Activated CD8-positive, alpha-beta T cell treated with anti-CD3 and anti-CD28 coated beads, Interleukin-2, amount 10 ng/mL, durations not matched to agents 7 days and 5 days (primary cell): ENCODE data around the gene TBX4. TPM values are rescaled to one million over a fixed set of nuclear protein-coding genes. Genes with fewer than 3 reads are reported as not detected.

Source experiments
- total RNA-seq, 2 experiments: library from RNA; stranded (reverse); gene quantifications; one replicate each; pipeline ENCODE4 v1.2.3, GENCODE V29; 2021

TBX4 gene
- total RNA-seq, 2 experiments from 2014 or later = not detected

Other genes with a start within 250 kb of the TBX4 start
- not detected for gene TBX2, start 52.6 kb upstream of the TBX4 start, total RNA-seq
- gene NACA2, start 138.8 kb downstream of the TBX4 start, total RNA-seq = not detected